ENCODE measurements around the gene PFKL.
"Not testable (repeated sequence)": the region's sequence is repeated elsewhere in the genome, so short reads cannot be mapped to it uniquely, and the experiment has no call there.

PFKL gene

GRCh38 chr21:44354775-44355771 is 55.2 kb downstream of the PFKL start:
- in situ Hi-C loops (cut with MboI; ENCODE audit: low sequenced_read_pairs), result no loop called here

GRCh38 chr21:44356160-44356559 is 56.3 kb downstream of the PFKL start:
- in situ Hi-C loops (cut with MboI; ENCODE audit: low sequenced_read_pairs), result no loop called here

- in situ Hi-C loops (cut with MboI; ENCODE audit: low sequenced_read_pairs), result no loop called here
Observed at GRCh38 chr21:44356636-44357035, 56.8 kb downstream of the PFKL start.

GRCh38 chr21:44357064-44357837 is 57.4 kb downstream of the PFKL start:
- in situ Hi-C loops (cut with MboI; ENCODE audit: low sequenced_read_pairs), result no loop called here

GRCh38 chr21:44359396-44359795 is 59.5 kb downstream of the PFKL start:
- in situ Hi-C loops (cut with MboI; ENCODE audit: low sequenced_read_pairs), result no loop called here

- in situ Hi-C loops (cut with MboI; ENCODE audit: low sequenced_read_pairs), result no loop called here
Observed at GRCh38 chr21:44360159-44360558, 60.3 kb downstream of the PFKL start.

GRCh38 chr21:44361903-44362302 is 62.0 kb downstream of the PFKL start:
- in situ Hi-C loops (cut with MboI; ENCODE audit: low sequenced_read_pairs), result not testable (repeated sequence)

- in situ Hi-C loops (cut with MboI; ENCODE audit: low sequenced_read_pairs), result no loop called here
Observed at GRCh38 chr21:44363278-44363677, 63.4 kb downstream of the PFKL start.

GRCh38 chr21:44364151-44365053 is 64.5 kb downstream of the PFKL start:
- in situ Hi-C loops (cut with MboI; ENCODE audit: low sequenced_read_pairs), result no loop called here

GRCh38 chr21:44365251-44365966 is 65.6 kb downstream of the PFKL start:
- in situ Hi-C loops (cut with MboI; ENCODE audit: low sequenced_read_pairs), result no loop called here

- in situ Hi-C loops (cut with MboI; ENCODE audit: low sequenced_read_pairs), result no loop called here
Observed at GRCh38 chr21:44365967-44366585, 66.2 kb downstream of the PFKL start.

- in situ Hi-C loops (cut with MboI; ENCODE audit: low sequenced_read_pairs), result no loop called here
Observed at GRCh38 chr21:44366586-44367211, 66.8 kb downstream of the PFKL start.

- in situ Hi-C loops (cut with MboI; ENCODE audit: low sequenced_read_pairs), result no loop called here
Observed at GRCh38 chr21:44368711-44369446, 69.0 kb downstream of the PFKL start.

GRCh38 chr21:44370027-44370735 is 70.3 kb downstream of the PFKL start:
- in situ Hi-C loops (cut with MboI; ENCODE audit: low sequenced_read_pairs), result loop anchor here (10.0 kb wide), 1 partner anchor 55 kb away; no protein-coding TSS in a partner anchor

- in situ Hi-C loops (cut with MboI; ENCODE audit: low sequenced_read_pairs), result loop anchor here (10.0 kb wide), 1 partner anchor 56 kb away; no protein-coding TSS in a partner anchor
Observed at GRCh38 chr21:44370786-44371410, 71.0 kb downstream of the PFKL start.

- in situ Hi-C loops (cut with MboI; ENCODE audit: low sequenced_read_pairs), result loop anchor here (10.0 kb wide), 1 partner anchor 57 kb away; no protein-coding TSS in a partner anchor
Observed at GRCh38 chr21:44371596-44371995, 71.7 kb downstream of the PFKL start.

GRCh38 chr21:44372616-44373015 is 72.8 kb downstream of the PFKL start:
- in situ Hi-C loops (cut with MboI; ENCODE audit: low sequenced_read_pairs), result loop anchor here (10.0 kb wide), 1 partner anchor 58 kb away; no protein-coding TSS in a partner anchor

Measured in HL-60/S4 treated with phorbol 12-myristate 13-acetate at 8.2 ng/mL for 4 days and 3 days (cell line).